Muscle of back (tissue), 11 donors: Measurements from ENCODE around the gene KLHL29. TPM values are rescaled to one million over a fixed set of nuclear protein-coding genes. Genes with fewer than 3 reads are reported as not detected.

ENCODE experiments used
- DNase-seq, 3 donors: peaks; one replicate each; pipeline versions ENCODE4 v3.0.0 to v3.0.0-alpha.2; 2013
- polyA plus RNA-seq, 10 donors: library from polyadenylated mRNA; unstranded; fragments of 120-200 nt; gene quantifications; one replicate each; pipeline ENCODE4 v1.2.1, GENCODE V29; 2013; ENCODE audit not compliant: insufficient read length in 10 of 10

The KLHL29 gene
- polyA plus RNA-seq, 10 donors = 5.6 to 10.3 (median 7.6) TPM

DNA sequence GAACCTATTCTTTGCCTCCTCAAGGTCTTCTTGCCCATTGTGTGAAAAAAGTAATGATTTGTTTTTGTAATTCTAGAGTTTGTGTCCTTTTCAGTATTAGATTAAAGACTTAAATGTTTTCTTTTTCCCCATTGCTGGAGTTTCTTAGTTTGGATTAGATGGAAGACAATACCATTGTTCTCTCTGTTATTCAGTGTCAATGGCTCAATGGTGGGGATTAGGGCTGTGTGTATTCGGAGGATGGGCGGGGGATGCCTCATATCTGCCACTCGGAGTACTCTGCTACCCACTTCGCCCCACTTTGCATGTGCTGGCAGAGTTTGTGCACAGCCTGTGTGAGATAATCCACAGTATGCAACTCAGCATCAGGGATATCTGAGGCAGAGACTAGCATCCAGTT, 90.1 kb downstream of the KLHL29 start:
- no peak for DNase-seq

DNA sequence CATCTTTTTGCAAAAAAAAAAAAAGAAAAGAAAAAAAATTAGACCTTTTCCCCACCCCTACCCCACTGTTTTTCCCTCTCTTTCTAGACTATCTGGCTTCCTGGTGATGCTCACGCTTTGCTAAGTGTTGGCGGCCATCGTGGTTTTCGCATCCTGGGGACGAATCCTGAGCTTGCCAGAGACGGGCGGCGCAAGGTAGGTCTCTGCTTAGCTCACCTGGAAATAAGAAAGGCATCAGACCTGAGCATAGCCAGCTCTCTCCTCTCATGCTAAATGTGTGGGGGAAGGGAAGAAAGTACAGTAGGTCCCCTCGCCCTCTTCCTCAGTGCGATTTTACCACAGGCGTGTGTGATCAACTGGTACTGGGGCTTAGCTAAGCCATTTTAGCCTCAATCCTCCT, 90.5 kb downstream of the KLHL29 start:
- DNase-seq = no peak

DNA sequence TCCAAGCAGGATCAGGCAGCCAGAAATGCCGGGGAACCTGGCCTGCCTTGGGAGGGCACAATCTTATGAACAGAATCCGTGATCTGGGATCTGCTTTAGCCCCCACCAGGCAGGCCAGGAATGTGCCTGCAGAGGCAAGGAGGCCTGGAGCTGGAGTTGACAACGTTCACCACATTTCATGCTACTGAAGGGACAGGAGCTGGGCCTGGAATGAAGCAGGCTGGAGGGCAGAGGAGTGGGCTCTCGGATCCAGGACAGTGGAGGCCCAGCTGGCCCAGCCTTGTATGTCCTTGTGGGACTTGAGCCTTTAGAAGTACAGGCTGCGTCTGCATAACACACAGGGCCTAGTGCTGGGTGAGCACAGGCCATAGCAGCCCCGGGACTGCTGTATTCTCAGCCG, 91.8 kb downstream of the KLHL29 start:
- no peak for DNase-seq

DNA sequence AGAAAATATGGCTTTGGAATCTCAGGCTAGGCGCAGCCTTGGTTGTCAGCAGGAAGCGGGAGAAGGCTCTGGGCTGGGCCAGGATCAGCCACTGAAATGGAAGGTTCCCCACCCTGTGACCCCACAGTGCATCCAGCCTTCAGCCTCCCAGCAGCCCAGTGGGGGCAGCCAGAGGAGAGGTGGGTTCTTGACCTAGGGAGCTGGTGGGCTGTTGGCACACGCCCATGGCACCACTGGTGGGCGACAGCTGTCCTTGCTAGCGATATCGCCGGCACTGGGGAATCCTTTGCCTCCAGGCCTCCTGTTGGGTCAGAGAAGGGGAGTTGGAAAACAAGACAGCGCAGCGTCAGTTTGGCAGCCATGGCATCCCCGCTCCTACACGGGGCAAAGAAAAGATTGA, 92.4 kb downstream of the KLHL29 start:
- DNase-seq = no peak

DNA sequence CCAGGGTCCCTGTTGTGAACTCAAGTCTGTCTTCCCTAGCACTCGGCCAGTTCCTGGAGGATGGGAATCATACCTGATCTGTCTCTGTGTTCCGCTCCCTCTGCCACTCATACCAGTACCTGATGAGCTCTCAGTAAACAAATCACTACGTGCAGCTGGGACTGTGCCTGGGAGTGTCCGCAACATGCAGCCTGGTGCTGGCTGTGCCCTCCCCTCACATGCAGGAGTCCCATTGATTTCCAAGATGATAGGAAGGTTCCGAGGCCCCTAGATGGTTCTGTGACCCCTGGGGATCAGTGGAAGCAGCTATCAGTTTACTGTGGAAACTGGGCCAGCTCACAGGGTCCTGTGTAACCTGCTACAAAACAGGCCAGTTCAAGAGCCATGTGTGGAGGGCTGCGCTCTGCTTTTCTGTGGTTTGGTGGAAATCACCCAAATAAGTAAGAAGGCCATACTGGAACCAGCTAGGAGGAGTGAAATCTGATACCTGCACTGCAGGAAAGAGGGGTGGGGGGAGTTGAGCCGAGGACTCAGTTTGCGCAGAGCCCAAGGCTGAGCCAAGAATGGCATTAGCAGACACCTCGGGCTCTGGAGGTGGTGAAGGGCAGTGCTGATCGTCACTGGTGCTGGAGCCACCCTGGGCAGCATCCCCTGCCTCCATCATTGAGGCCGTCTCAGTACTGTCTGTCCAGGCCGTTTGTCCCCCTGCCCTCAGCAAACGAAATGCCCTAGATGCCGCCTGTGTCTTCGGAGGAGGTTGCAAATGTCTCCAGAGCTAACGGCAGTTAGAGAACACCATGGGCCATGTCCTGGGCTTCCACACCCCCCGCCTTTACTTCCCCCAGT, 93.3 kb downstream of the KLHL29 start:
- no peak for DNase-seq

DNA sequence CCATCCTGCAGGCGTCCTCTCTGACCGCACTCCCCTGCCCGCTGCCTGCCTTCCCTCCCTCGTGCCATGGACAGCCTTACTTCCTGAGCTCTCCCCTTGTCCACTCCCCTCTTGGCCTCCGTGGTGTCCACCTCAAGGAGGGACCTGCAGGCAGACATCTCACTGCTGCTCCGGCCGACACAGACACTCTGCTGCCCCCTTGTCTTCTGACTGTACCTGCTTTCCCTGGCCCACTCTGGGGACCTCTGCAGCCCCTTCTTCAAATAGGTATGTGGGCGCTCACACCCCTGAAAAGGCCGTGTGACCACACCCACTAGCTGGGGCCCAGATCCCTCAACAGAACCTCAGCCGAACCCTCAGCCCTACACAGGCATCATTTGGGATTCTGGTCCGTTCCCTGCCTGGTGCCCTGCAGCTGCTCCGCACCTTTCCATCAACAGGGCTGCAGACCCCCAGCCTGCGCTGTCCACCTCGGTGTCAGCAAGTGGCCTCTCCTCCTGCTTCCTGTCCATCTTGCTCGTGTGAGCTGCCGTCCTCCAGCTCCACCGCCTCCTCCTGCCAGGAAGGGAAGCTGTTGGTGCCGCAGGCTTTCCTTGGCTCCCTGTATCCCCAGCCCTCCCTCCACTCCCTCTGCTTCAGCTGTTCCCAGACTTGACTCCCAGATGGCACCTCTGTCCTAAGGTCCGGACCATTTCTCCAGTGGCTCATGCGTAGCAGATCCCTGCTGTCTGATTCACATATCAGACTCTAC, 94.1 kb downstream of the KLHL29 start:
- DNase-seq = no peak

DNA sequence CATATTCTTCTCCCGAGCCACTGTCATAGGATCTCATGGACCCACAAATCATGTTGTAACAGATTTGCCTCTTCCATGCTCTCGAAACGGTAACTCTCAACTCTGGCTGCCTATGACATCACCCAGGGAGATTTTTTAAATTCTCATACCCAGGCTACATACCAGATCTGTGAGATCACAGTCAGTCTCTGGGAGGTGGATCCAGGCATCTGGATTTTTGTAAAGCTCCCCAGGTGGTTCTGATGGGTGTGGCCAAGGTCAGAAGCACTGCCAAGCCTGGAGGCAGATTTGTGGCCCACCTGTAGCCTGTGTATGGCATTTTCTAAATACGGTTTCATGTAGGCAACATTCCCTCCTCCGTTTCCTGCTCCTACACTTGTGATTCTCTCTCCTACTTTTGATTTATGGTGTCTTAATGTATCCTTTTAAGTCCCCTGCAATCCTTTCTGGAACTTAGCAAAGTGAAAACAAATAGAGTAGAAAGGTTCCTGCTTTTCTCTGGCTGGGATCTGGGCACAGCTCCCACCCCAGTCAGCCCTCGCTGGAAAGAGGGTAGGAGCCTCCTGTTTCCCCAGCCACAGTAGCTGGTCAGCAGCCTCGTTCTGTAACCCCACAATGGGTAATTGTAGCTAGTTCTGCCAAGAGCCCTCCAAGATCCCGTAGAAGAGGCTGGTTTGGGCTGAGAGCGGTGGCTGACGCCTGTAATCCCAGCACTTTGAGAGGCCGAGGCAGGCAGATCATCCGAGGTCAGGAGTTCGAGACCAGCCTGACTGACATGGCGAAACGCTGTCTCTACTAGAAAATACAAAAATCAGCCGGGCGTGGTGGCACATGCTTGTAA, 96.2 kb downstream of the KLHL29 start:
- peak in 2 of 3 donors; percentile 53 to 73 for DNase-seq

DNA sequence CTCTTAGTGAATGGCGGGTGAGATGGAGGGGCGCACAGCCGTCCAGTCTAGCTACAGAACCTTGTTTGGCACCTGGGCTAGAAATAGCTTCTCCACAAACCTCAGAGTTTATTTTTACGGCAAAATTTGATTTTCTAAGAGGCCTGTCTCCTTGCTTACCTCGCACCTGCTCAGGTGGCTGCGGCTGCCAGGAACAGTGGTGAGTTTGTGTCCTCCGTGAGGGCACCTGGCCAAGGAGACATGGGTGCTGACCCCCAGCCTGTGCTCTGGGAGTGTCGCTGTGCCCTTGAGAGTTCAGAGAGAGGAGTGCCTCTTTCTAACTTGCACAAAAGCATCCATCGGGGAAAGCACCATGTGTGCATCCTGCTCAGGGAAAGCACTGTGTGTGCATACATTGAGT, 97.2 kb downstream of the KLHL29 start:
- no peak for DNase-seq

DNA sequence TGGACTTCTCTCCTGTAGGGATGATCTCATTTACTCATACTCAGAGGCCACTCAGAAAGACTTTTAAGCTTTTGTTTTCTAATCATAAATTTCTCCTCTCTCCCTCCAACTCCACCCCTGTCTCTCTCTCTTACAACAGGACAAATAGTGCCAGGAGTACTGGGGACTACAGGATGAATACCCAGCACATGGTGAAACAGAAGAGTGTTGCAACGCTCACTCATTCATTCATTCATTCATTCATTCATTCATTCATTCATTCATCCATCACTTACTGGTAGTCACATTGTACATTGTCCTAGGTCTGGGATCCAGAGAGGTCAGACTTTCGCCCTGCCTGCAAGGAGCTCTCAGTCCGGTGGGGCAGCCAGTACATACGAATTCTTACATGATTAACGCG, 97.6 kb downstream of the KLHL29 start:
- DNase-seq = no peak

DNA sequence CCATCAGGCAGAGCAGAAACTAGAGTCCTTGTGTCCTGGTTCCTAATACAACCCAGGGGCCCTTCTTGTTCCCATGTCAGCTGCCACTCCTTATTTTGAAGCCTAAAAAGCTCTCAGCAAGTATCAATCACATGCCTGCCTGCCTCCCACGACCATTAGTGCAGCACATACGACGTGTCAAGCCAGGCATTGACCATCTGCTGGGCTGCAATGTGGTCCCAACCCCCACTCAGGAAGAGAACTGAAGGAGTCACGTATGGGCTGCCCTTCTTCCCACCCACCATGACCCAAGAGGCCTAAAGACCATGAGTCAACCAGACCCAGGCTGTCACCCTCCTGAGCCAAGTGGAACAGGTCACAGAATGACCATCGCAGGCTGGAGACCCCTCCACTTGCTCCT, 98.8 kb downstream of the KLHL29 start:
- DNase-seq = no peak

DNA sequence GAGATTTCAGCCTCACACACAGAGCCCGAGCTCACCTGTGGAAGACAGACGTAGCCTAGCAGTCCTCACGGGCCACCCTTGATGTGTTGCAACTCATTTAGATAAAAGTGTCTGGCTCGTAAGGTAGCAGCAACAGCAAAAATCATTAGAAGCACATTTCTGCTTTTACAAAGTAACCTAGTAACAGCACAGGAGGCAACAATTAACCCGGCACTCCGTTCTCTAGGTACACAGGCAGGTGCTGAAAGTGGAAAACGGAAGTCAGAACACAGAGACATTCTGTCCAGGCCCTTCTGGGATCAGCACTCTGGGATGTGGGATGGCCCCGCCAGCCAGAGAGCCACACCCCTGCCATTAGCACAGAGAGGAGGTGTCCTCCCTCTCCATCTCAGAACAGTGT, 99.3 kb downstream of the KLHL29 start:
- no peak for DNase-seq

DNA sequence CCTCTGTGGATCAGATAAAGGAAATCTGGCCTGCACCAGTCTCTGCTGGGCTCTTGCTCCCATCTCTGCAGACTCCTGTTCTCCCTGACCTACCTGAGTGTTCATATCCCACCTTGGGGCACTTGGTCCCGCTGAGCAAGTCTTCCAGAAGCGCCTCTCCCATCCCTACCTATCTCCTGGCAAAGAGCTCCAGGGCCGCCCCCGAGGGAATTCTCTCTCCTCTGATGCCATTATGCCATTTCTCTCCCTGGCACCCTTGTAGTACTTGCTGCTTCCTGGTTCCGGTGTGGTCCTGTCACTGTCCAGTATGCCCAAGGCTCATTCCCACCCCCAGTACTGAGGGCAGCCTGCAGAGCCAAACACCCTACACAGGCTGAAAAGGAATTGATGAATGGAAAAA, 99.8 kb downstream of the KLHL29 start:
- no peak for DNase-seq

DNA sequence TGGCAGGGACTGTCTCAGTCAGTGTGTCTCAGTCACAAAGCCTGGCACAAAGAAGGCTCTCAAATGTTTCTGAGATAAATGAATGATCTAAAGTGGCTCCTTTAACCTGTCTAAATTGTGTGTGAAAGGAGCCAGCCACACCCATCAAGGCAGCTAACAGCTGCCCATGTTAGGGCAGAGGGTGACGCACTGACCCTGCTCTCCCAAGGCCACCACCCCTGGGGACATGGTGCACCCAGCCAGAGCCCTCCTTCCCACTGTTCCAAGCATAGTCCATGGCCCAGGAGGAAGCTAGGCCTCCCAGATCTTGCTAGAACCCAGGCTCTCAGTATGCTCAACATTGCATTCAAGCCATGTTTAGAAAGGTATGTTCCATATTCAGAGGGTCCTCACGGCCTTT, 100.3 kb downstream of the KLHL29 start:
- DNase-seq = no peak

DNA sequence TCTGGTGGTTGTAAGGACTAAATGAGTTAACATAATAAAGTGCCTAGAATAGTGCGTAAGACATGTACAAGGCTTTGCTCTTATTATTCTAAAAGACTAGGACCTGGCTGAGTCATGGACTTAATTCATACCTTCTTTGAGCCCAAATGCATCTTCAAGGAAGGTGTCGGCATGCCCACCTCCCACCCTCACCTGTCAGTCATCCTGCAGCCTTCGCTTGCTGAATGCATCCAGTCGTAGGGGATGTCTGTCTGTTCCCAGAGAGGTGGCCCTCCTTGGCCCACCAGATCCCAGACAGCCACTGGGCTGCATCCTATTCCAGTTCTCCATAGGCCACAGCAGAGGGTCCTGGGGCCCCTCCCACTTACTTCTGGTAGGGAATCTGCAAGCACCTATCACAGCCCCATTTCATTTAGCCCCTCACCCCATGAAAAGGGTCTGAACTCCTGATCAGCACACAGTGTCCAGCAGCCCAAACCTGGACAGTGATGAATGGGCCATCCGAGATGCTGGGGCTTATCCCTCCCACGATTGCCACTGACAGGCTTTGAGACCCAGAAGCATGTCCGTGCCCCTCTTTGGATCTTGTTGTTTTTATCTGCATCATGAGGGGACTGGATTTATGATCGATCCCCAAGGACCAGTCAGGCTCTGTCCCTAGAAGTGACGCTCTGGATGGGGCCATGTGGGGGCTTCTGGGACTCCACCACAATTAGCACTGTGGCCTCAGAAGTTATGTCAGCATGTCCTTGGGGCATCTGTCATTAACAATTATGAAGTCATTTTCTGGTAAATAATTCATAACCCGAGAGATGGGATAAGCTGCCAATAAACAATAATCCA, 101.1 kb downstream of the KLHL29 start:
- no peak for DNase-seq

DNA sequence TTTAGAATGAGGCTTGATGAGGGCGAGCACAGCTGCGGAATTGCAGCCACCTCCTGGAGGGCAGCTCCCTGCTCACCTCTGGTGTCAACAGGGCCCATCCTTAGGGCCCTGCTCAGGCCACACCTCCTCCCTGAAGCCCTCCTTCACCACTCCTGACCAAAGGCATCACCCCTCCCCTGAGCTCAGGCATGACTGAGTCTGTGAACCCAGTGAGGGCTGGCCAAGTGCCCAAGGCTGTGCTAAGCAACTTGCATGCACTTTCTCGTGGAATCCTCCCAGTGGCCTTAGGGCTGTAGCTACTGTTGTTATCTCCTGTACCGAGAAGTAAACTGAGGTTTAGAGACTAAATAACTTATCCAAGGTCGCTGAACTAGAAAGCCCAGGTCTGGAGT, 101.7 kb downstream of the KLHL29 start:
- peak in 1 of 3 donors; percentile 44 for DNase-seq

DNA sequence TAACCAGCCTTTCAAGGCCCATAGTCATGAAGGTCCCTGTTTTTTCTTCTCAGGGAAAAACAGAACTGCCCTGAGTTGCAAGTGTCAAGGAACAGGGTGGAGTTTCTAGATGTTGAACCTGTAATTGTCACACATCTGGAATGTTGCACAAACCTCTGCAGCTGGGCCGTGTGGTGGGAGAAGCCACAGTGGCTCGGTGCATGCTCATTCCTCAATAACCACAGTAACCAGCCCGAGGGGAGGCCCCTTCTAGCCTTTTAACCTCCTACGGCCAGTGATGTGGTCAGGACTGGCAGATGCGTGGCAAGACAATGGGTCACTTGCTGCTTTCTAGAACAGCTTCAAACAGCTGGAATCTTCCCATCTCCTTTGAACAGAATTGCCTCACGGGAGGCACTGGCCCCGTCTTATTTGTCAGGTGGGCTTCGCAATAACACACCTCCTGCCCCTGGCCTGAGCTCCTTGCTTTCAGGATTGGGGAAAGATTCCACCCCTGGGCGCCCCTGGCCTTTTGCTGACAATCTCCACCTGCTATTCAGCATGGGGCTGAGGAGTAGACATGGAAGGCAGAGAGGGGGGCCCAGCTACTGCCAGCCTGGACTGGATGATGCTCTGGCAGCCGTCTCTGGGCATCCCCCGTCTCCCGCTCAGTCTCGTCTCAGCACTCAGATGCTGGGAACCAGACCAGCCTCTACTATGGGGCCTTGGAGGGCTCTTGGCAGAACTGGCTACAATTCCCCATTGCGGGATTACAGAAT, 102.9 kb downstream of the KLHL29 start:
- DNase-seq = no peak

DNA sequence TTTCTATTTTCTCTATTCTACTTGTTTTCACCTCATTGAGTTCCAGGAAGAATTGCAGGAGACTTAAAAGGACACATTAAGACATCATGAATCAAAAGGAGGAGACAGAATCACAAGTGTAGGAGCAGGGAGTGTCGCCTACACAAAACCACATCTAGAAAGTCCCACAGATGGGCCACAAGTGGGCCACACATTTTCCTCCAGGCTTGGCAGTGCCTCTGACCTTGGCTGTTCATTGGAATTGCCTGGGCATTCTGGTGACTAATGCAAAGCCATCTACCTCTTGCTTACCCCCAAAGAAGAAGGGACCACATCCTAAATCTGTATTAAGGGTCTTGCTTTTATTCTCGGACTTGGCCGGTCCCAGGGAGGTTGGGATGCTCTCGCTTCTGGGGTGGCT, 103.6 kb downstream of the KLHL29 start:
- no peak for DNase-seq

DNA sequence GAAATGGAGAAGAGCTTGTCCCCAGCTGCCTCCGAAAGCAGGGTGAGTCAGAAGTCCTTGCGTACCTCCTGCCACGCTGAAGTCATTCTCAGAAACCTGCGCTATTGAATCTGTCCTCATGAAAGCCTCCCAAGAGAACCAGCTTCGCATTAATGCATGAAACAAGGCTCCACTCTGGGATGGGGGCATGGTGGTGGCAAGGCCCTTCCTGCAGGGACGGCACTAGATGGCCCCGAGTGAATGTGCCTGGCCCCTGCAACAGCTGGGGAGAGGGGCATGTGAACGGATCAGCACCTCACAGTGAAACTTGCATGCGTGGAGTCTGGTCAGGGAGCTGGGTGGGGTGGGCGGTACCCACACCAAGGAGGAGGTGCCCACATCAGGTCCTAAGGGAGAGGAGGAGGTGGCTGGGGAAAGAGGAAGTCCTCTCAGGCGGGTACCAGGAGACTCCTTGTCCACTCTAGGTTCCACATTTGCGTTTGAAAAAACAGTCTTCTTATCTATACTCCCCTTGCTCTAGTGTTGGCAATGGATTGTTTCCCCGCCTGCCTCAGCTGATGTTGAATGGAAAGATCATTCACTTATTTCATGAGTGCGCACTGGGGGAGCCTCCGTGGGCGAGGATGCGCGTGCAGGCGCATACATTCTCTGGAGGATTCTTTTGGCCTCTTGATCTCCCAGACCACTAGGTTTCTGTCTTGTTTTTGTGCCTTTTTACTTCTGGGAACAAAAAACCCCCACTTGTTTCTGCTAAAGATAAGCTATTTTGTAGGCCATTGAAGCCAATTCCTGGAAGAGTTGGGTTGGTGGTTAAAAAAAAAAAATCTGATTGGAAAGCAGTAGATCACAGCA, 104.7 kb downstream of the KLHL29 start:
- no peak for DNase-seq

DNA sequence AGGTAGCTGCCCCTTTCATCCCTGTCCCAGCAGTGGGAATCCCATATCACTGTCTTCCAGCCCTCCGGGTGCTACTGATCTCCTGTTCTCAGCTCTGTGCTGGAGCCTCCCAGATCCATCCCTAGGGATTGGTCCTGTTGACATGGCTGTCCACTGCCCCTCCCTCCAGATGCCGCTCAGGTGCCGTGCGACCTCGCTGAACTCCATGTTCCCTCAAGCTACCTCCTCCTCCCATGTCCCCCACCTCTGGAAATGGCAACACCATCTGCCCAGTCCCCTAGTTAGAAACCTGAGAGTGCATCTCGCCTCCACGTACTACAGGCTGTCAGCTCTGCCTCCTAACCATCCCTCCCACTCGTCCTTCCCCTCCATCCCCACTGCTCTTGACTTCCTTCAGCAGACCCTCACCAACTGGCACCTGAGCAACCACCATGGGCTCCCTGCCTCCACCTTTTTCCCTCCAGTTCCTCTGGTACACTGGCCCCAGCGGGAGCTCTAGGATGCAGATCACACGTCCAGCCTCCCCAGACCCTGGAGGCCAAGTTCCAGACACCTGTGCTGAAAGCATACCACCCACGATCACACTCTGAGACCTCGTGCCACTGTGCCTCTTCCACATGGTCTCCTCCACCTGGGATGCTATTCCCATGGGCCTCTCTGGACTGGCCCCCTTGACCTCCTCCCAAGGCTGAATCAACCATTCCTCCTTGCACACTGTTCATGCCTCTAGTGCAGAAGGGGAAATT, 106.8 kb downstream of the KLHL29 start:
- no peak for DNase-seq
